Esophagus squamous epithelium (tissue), 5 donors: ENCODE measurements around the gene GLB1L. TPM values are rescaled to one million over a fixed set of nuclear protein-coding genes. Genes with fewer than 3 reads are reported as not detected.

Source experiments
- DNase-seq: peaks from one replicate; lab custom pipeline; 2025; lab: John Stamatoyannopoulos, UW
- H3K27ac ChIP-seq, 4 donors: fragments of 200-600 bp; sonication (generic); one replicate each; pipeline ENCODE4 v1.5.1; 2016 to 2019; ENCODE audit warnings: mild to moderate bottlenecking in 1 of 4
- H3K27me3 ChIP-seq, 4 donors: fragments of 200-600 bp; sonication (generic); 1 replicate in 3 of 4; 2 replicates in 1 of 4; pipeline versions ENCODE4 v1.5.1 to v1.6.0; 2017 to 2021; ENCODE audit warnings: antibody characterized with exemption in 1 of 4
- H3K36me3 ChIP-seq, 3 donors: fragments of 200-600 bp; sonication (generic); one replicate each; pipeline ENCODE4 v1.5.1; 2016 to 2019
- H3K4me1 ChIP-seq, 3 donors: fragments of 200-600 bp; sonication (generic); one replicate each; pipeline ENCODE4 v1.5.1; 2017 to 2019
- H3K4me3 ChIP-seq, 4 donors: fragments of 200-600 bp; sonication (generic); 1 replicate in 3 of 4; 2 replicates in 1 of 4; pipeline ENCODE4 v1.5.1; 2016 to 2019; ENCODE audit warnings: mild to moderate bottlenecking in 2 of 4, moderate library complexity in 1 of 4
- H3K9me3 ChIP-seq, 3 donors: fragments of 200-600 bp; sonication (generic); one replicate each; pipeline ENCODE4 v1.5.1; 2016 to 2019
- CTCF ChIP-seq, 6 experiments: fragments of 450-650 bp in 4 of 6; fragments of 200-600 bp in 2 of 6; sonication (generic) in 2 of 6; IDR thresholded peaks; one replicate each; pipeline ENCODE4 v1.5.1; 2016 to 2019; ENCODE audit warnings: antibody characterized with exemption in 6 of 6, mild to moderate bottlenecking in 4 of 6, moderate library complexity in 4 of 6
- POLR2A ChIP-seq, 4 donors: fragments of 450-650 bp; IDR thresholded peaks; one replicate each; pipeline ENCODE4 v1.6.1; 2017; ENCODE audit warnings: antibody characterized with exemption in 4 of 4, mild to moderate bottlenecking in 4 of 4, moderate library complexity in 3 of 4
- WGBS, 2 donors: methylation state at CpG; one replicate each; pipeline ENCODE4 v1.1.5; 2018; 5-methylcytosine and 5-hydroxymethylcytosine counted together
- intact Hi-C: fragments of 100-400 bp; cut with DNase I; formaldehyde crosslinking; loops from one replicate; pipeline ENCODE4 v1.15.0; 2022
- total RNA-seq, 4 donors: library from RNA; depleted of rRNA; stranded (reverse); fragments of >200 nt; gene quantifications; one replicate each; pipeline ENCODE4 v1.1.0, GENCODE V29; 2016
- donor health status: DM: yes; HTN: yes; CAD: no.

GLB1L gene
- total RNA-seq, 4 donors from 2014 or later = 1.2 to 2.3 (median 1.7) TPM

- H3K4me3 ChIP-seq = no peak overlapping the region
- no peak for DNase-seq
- H3K36me3 ChIP-seq = peaks cover 8 to 41% (median 11%) of the 10 kb centered on the region in 3 donors
- intact Hi-C loops = no loop called here
- no peaks in the 10 kb centered on the region for H3K27me3 ChIP-seq
- peaks cover 49 to 71% (median 61%) of the 10 kb centered on the region in 3 donors for H3K4me1 ChIP-seq
- TF ChIP-seq CTCF (IDR thresholded peaks at IDR 0.05) = no peak
- no peak for TF ChIP-seq POLR2A (IDR thresholded peaks at IDR 0.05)
- peak overlapping the region; percentile 93 to 96 (median 95) for H3K27ac ChIP-seq
- no peaks in the 10 kb centered on the region for H3K9me3 ChIP-seq
- 93 to 94% methylated on average over 3 to 9 of the region's 10 CpGs for WGBS, 2 donors
These were observed 1.3 kb upstream of the GLB1L start for GRCh38 chr2:219246559-219246958.

- Histone ChIP-seq H3K4me1 (peaks cover 43 to 64% (median 54%) of the 10 kb centered on the region in 3 donors), H3K27ac (peak overlapping the region; percentile 93 to 96 (median 95)), H3K9me3 (no peaks in the 10 kb centered on the region), H3K27me3 (no peaks in the 10 kb centered on the region), H3K36me3 (peaks cover 8 to 34% (median 11%) of the 10 kb centered on the region in 3 donors), H3K4me3 (peak overlapping the region; percentile 58 to 87 (median 82))
- intact Hi-C loops = no loop called here
- WGBS, 2 donors = 7 to 19% methylated on average over 4 to 6 of the region's 10 CpGs
- TF ChIP-seq POLR2A (IDR thresholded peaks at IDR 0.05) = no peak
- no peak for TF ChIP-seq CTCF (IDR thresholded peaks at IDR 0.05)
- DNase-seq = no peak
These were observed 621 bp upstream of the GLB1L start for GRCh38 chr2:219245899-219246230.

DNA sequence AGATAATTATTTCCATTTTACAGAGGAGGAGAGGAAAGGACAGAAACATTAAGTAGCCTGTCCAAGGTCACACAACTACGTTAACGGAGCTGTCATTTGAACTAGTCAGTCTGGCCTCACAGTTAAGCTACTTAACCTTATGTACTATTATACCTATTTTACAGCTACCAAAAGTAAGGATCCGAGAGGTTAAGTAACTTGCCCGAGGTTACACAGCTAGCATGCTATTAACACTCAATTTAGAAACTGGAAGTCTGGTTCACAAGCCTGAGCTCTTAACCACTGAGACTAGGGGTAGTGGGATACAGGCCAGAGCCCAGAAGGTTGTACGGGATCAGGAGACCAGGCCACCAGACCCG lies 476 bp downstream of the GLB1L start:
- Histone ChIP-seq H3K36me3 (peaks cover 0 to 25% (median 5%) of the 10 kb centered on the region in 3 donors), H3K4me3 (peak overlapping the region; percentile 58 to 87 (median 82)), H3K27me3 (no peaks in the 10 kb centered on the region), H3K4me1 (peaks cover 32 to 53% (median 43%) of the 10 kb centered on the region in 3 donors), H3K9me3 (no peaks in the 10 kb centered on the region), H3K27ac (peak overlapping the region; percentile 93 to 96 (median 95))
- intact Hi-C loops = no loop called here
- DNase-seq = no peak
- WGBS, 2 donors = 35 to 46% methylated on average over 4 of the region's 6 CpGs
- TF ChIP-seq POLR2A (IDR thresholded peaks at IDR 0.05) (no peak), CTCF (IDR thresholded peaks at IDR 0.05) (no peak)

DNA sequence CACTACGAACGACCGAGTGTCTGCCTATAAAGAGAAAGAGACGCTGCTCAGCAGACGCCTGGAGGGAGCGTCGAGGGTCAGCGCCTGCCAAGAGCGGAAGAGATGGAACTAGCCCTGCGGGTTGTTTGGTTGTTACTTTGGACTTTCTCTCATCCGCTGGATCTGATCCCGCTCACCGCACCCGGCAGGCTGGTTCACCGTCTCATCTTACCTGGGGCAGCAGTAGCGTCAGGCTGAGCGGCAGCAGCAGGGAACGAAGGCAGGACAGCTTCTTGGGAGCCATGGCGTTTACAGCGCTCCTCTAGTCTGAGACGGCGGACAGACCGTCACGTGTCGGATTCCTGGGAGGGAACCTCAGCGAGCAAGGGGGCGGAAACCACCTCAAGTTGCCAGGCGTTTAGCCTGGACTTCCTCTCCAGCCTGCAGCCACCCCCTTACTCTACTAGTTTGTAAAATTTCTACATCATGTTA lies 1.9 kb downstream of the GLB1L start:
- DNase-seq = no peak
- intact Hi-C loops = no loop called here
- Histone ChIP-seq H3K27ac (peak overlapping the region in 1 of 4 donors; percentile 49), H3K27me3 (no peaks in the 10 kb centered on the region), H3K4me1 (peaks cover 18 to 38% (median 29%) of the 10 kb centered on the region in 3 donors), H3K36me3 (peaks cover 0 to 30% (median 5%) of the 10 kb centered on the region in 3 donors), H3K9me3 (no peaks in the 10 kb centered on the region), H3K4me3 (peak overlapping the region in 2 of 4 donors; percentile 27 to 34)
- TF ChIP-seq CTCF (IDR thresholded peaks at IDR 0.05) = no peak
- WGBS, 2 donors = 57 to 70% methylated on average over 17 to 18 of the region's 28 CpGs

GRCh38 chr2:219234331-219234730 lies 10.9 kb downstream of the GLB1L start:
- Histone ChIP-seq H3K36me3 (peaks cover 27 to 79% (median 53%) of the 10 kb centered on the region in 3 donors), H3K27ac (no peak overlapping the region), H3K27me3 (no peaks in the 10 kb centered on the region), H3K4me3 (no peak overlapping the region), H3K9me3 (no peaks in the 10 kb centered on the region), H3K4me1 (peaks cover 7 to 19% (median 9%) of the 10 kb centered on the region in 3 donors)
- intact Hi-C loops = no loop called here
- TF ChIP-seq POLR2A (IDR thresholded peaks at IDR 0.05) = no peak
- no peak for TF ChIP-seq CTCF (IDR thresholded peaks at IDR 0.05)
- no peak for DNase-seq
- WGBS, 2 donors = 90 to 96% methylated on average over 3 of the region's 3 CpGs
